Measurements from ENCODE around the gene FRMD1. TPM values are rescaled to one million over a fixed set of nuclear protein-coding genes. Genes with fewer than 3 reads are reported as not detected.
"Not testable (repeated sequence)": the region's sequence is repeated elsewhere in the genome, so short reads cannot be mapped to it uniquely, and the experiment has no call there.

FRMD1 gene
- total RNA-seq, 1 experiment from 2014 or later = not detected

DNA sequence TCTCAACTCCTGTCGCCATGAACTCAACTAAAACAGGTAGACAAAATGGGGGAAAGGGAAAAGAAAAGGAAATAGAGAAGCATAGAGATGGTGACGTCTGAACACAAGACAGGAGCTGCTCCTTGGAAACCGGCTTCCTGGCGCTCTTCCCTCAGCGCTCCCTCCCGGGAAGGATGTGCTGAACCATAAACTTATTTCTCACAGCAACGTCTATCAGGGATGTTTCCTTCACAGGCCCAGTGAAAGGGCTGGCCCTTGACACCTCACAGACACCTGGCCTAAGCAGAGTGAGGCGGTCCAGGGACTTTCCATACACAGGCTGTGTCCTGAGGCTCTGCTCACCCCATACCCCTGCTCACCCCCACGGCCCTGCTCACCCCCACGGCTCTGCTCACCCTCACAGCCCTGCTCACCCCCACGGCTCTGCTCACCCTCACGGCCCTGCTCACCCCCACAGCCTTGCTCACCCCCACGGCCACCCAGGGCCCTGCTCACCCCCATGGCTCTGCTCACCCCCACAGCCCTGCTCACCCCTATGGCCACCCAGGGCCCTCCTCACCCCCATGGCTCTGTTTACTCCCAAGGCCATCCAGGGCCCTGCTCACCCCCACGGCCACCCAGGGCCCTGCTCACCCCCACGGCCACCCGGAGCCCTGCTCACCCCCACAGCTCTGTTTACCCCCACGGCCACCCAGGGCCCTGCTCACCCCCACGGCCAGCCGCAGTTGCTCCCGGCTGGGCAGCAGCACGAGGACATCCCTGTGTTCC is 653 bp downstream of the FRMD1 start:
- POLR2A ChIA-PET (ENCODE audit: unreplicated experiment) = no interaction called here
- ATAC-seq = no peak
- no peak for DNase-seq
- BruUV-seq (replicated peaks) = no TSS peak
- Histone ChIP-seq H3K9ac (ENCODE audit: low read length) (no peak overlapping the region), H3K4me3 (ENCODE audit: low read length) (no peak overlapping the region), H4K20me1 (ENCODE audit: low read length) (no peaks in the 10 kb centered on the region), H3K9me3 (ENCODE audit: low read length) (no peaks in the 10 kb centered on the region), H3K27ac (ENCODE audit: low read length) (no peak overlapping the region), H3F3A (ENCODE audit: low read length, unreplicated experiment) (no peaks in the 10 kb centered on the region), H3K79me2 (ENCODE audit: low read length) (no peaks in the 10 kb centered on the region), H3K36me3 (ENCODE audit: low read depth, low read length) (no peaks in the 10 kb centered on the region), H3K27me3 (ENCODE audit: low read length) (no peaks in the 10 kb centered on the region), H3K4me1 (ENCODE audit: insufficient read depth, low read length) (no peaks in the 10 kb centered on the region), H2AFZ (ENCODE audit: low read length) (no peak overlapping the region), H3K4me2 (ENCODE audit: low read length) (no peak overlapping the region), H3K9me2 (replicated peaks; ENCODE audit: low read length) (no peaks in the 10 kb centered on the region)
- intact Hi-C loops (cut with micrococcal nuclease) = no loop called here
- TF ChIP-seq EZH2phosphoT487 (IDR thresholded peaks at IDR 0.05; ENCODE audit: borderline replicate concordance, low read length) (no peak), EZH2 (IDR thresholded peaks at IDR 0.05; ENCODE audit: low read length, unreplicated experiment) (no peak)
- TF ChIP-seq, protein P1, sequence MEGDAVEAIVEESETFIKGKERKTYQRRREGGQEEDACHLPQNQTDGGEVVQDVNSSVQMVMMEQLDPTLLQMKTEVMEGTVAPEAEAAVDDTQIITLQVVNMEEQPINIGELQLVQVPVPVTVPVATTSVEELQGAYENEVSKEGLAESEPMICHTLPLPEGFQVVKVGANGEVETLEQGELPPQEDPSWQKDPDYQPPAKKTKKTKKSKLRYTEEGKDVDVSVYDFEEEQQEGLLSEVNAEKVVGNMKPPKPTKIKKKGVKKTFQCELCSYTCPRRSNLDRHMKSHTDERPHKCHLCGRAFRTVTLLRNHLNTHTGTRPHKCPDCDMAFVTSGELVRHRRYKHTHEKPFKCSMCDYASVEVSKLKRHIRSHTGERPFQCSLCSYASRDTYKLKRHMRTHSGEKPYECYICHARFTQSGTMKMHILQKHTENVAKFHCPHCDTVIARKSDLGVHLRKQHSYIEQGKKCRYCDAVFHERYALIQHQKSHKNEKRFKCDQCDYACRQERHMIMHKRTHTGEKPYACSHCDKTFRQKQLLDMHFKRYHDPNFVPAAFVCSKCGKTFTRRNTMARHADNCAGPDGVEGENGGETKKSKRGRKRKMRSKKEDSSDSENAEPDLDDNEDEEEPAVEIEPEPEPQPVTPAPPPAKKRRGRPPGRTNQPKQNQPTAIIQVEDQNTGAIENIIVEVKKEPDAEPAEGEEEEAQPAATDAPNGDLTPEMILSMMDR (conservative IDR thresholded peaks at IDR 0.05; ENCODE audit: low read depth, low read length) = no peak
- CTCF ChIA-PET = no interaction called here

GRCh38 chr6:168077401-168077800 is 1.6 kb downstream of the FRMD1 start:
- intact Hi-C loops (cut with micrococcal nuclease); H3K9ac ChIP-seq (ENCODE audit: low read length); H3K4me1 ChIP-seq (ENCODE audit: insufficient read depth, low read length); POLR2A ChIA-PET (ENCODE audit: unreplicated experiment); H2AFZ ChIP-seq (ENCODE audit: low read length); H4K20me1 ChIP-seq (ENCODE audit: low read length); H3K79me2 ChIP-seq (ENCODE audit: low read length); H3K27ac ChIP-seq (ENCODE audit: low read length); H3K9me2 ChIP-seq (replicated peaks; ENCODE audit: low read length); DNase-seq; H3K4me3 ChIP-seq (ENCODE audit: low read length); H3K36me3 ChIP-seq (ENCODE audit: low read depth, low read length); H3K9me3 ChIP-seq (ENCODE audit: low read length); BruUV-seq (replicated peaks); H3K4me2 ChIP-seq (ENCODE audit: low read length); H3F3A ChIP-seq (ENCODE audit: low read length, unreplicated experiment); H3K27me3 ChIP-seq (ENCODE audit: low read length); ATAC-seq; CTCF ChIA-PET: not testable (repeated sequence)

DNA sequence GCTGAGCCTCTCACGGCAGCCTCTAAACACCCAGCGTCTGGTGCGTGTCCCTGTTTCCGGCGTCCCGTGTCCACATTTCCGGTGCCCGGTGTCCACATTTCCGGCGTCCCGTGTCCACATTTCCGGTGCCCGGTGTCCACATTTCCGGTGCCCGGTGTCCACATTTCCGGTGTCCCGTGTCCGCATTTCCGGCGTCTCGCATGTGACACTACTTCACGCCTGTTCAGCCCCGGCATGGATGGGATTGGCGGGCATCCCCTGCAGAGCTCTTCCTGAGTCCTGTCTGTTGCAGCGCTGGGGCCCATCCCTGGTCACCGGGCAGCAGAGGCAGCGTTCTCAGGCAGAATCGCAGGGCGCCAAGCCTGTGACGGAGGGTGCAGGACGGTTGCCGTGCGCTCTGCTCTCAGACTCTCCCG is 3.2 kb downstream of the FRMD1 start:
- ChIA-PET CTCF (no interaction called here), POLR2A (ENCODE audit: unreplicated experiment) (no interaction called here)
- no peak overlapping the region for H3K9ac ChIP-seq (ENCODE audit: low read length)
- ATAC-seq (no peak), DNase-seq (no peak)
- H3K4me3 ChIP-seq (ENCODE audit: low read length) = no peak overlapping the region
- no peaks in the 10 kb centered on the region for H3K79me2 ChIP-seq (ENCODE audit: low read length)
- intact Hi-C loops (cut with micrococcal nuclease) = no loop called here
- H3K9me2 ChIP-seq (replicated peaks; ENCODE audit: low read length) = no peaks in the 10 kb centered on the region
- H3K4me1 ChIP-seq (ENCODE audit: insufficient read depth, low read length) = no peaks in the 10 kb centered on the region
- no peaks in the 10 kb centered on the region for H3F3A ChIP-seq (ENCODE audit: low read length, unreplicated experiment)
- no TSS peak for BruUV-seq (replicated peaks)
- no peak overlapping the region for H3K27ac ChIP-seq (ENCODE audit: low read length)
- H3K27me3 ChIP-seq (ENCODE audit: low read length) = peaks cover 3% of the 10 kb centered on the region
- H2AFZ ChIP-seq (ENCODE audit: low read length) = no peak overlapping the region
- no peak for TF ChIP-seq EZH2phosphoT487 (IDR thresholded peaks at IDR 0.05; ENCODE audit: borderline replicate concordance, low read length)
- TF ChIP-seq EZH2 (IDR thresholded peaks at IDR 0.05; ENCODE audit: low read length, unreplicated experiment) = no peak
- TF ChIP-seq, protein P1 (conservative IDR thresholded peaks at IDR 0.05; ENCODE audit: low read depth, low read length) = no peak
- no peaks in the 10 kb centered on the region for H3K36me3 ChIP-seq (ENCODE audit: low read depth, low read length)
- no peak overlapping the region for H3K4me2 ChIP-seq (ENCODE audit: low read length)
- H4K20me1 ChIP-seq (ENCODE audit: low read length) = no peaks in the 10 kb centered on the region
- H3K9me3 ChIP-seq (ENCODE audit: low read length) = no peaks in the 10 kb centered on the region
